DMS53 treated with DMSO at 0.1 percent for 48 hours (cell line): ENCODE measurements around the gene C2CD4B.

ENCODE experiments used
- DNase-seq: peaks from one replicate; lab custom pipeline; 2025; ENCODE audit not compliant: unreplicated experiment; lab: John Stamatoyannopoulos, UW

Gene C2CD4B, protein sequence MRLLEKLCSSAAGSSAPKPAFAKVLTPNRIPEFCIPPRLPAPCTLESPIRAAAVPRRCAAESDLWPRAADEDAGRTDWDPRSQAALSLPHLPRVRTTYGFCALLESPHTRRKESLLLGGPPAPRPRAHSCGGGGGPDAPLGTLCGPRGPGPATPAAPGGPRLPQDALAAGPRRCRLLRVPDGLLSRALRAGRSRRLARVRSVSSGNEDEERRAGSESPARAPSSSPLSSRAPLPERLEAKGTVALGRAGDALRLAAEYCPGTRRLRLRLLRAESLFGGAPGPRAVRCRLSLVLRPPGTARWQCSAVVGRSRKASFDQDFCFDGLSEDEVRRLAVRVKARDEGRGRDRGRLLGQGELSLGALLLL

DNA sequence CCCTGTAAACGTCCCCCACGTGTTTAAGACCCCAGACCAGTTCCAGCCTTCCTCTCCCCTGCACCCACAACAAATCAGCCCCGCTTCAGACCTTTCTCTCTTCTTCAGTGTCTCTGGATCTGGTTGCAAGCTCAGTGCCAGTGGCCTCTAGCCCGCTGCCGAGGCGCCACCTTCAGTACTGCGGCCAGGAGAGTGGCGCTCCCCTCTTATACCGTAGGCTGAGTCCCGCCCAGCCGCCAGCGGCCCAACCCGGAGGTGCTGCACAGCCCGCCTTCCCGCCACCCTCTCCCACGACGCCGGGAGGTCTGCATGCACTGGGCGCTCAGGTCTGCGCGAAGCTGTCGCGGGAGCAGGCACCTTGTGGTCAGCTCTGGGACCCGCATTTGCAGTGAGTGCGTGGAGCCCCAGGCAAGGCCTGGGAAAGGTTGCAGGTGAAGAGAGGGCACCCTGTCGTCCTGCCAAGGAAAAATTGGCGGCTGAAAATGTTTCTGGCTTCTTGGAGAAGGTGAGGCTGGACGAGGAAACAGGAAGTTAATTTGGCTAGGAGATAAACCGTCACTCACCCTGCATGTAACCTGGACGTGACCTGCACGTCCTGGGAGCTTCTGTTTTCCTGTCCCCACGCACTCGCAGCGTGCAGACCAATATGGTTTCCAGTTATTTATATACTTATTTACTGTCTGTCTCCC, at the start of gene C2CD4B:
Gene C2CD4B (minus strand): TSS at position 182 of the 689 bp plus-strand sequence. CDS start 301 bp downstream, outside the sequence.
- peak; percentile 73 for DNase-seq

DNA sequence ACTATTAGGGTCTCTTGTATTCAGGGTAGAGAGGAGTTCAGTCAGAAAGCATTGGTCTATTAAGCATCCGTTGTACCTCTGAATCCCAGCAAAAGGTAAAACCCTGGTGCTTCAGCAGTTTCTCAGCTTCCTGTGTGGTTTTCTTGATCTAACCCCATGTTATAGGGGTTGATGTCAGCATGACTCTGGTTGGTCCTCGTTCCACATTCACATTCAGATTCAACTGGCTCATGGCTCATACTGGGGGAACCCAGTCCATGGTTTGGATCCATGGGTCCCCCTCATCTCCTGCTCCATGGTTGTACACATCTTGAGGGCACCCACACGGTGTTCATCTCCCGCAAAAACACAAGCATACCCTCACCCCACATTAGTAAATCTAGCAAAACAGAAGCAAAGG, 47.7 kb upstream of the C2CD4B start:
- DNase-seq = no peak

DNA sequence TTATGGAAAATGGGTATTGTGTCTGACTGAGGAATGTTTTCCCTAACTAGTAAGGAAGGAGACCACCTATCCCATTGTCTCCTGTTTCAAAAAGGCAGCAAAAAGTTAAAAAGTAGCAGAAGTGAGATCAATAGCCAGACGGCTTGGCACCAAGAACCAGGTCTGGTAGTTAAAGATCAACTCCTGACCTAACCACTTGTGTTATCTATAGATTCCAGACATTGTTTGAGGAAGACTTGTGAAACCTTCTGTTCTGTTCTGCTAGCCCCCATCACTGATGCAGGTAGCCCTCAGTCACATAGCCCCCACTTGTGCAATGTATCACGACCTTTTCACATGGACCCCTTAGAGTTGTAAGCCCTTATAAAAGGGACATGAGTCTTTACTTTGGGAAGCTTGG, 46.3 kb upstream of the C2CD4B start:
- no peak for DNase-seq

DNA sequence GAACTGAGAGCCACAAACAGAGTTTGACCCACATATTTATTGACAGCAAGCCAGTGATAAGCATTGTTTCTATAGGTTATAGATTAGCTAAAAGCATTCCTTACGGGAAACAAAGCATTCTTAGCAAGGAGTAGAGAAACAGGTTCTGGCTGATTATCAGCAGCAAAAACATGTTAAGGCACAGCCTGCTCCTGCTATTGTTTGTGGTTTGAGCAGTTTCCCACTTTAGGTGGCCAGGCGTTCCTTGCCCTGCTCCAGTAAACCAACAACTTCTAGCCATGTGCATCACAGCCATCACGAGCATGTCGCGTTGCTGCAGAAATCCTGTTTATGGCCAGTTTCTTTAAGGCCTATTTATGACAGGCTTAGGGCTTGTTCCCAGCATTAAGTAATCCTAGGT, 44.7 kb upstream of the C2CD4B start:
- no peak for DNase-seq

DNA sequence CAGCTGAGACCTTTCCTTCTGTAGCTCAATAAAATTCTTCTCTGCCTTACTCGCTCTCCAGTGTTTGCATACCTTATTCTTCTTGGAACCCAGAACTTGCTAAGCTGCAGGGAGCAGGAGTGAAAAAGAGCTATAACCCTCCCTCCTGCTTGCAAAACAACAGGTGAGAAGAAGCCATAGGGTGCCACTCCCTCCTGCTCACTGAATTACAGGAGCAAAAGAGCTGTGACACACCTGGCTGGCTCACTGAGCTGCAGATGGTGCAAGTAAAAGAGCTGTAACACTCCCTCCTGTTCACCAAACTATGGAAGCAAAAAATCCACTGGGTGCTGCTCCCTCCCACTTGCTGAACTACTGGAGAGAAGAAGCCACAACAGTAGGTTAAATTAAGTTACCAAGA, 44.2 kb upstream of the C2CD4B start:
- no peak for DNase-seq

DNA sequence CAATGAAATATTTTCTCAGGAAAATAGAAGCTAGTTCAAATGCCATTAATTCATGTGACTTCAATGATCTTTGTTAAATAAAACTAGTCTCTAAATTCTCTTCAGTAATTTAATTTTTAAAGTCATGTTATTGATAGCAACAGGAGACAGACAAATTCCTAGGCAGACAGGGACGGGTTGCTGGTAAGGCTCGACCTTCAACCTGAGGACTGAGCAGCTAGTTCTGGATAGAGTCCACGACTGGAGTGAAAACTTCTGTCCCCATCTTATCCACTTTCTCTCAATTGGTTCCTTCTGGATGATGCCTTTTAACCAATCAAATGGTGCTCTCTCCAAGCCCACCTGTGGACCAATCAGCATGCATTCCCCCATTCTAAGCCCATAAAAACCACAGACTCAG, 43.8 kb upstream of the C2CD4B start:
- no peak for DNase-seq

DNA sequence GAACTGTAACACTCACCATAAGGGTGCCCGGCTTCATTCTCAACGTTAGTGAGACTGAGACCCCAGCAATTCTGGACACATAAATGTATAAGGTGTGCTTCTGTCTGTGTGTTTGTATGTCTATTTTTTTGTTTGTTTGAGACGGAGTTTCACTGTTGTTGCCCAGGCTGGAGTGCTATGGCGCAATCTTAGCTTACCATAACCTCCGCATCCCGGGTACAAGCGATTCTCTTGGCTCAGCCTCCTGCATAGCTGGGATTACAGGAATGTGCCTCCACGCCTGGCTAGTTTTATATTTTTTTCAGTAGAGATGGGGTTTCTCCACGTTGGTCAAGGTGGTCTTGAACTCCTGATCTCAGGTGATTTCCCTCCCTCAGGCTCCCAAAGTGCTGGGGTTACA, 43.3 kb upstream of the C2CD4B start:
- DNase-seq = no peak

DNA sequence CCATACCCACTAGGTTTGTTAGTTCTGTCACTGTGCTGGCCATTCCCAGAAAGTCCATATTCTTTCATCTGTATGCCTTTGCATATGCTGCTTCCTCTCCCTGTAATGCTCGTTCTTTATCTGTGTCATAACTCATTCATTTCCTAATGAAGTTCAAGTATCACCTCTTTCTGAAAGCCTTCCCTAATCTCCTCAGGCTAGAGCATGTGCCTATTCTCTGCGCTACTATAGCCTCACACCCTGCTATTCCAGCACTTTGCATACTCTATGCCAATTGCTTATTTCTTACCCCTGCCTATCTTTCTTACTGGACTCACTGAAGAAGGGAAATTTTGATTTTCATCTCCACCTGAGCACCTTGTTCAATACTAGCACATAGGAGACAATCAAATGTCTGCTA, 25.6 kb upstream of the C2CD4B start:
- DNase-seq = no peak

DNA sequence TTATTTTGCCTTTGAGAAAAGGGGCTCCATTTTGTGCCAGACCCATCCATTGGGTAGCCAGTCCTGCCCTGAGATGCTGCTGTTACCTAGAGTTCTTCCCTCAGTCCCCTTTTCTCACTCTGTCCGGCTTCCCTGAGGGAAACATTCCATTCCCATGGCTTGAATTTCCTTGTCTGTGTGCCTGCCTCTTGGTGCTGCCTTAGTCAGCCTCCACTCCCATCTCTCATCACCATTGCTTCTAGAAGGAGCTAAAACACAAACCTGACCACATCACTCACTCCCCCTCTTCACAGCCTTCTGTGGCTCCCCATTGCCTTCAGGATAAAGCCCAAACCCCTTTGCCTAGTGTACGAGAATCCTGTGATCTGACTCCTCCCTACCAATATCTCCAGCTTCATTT, 25.2 kb upstream of the C2CD4B start:
- no peak for DNase-seq

DNA sequence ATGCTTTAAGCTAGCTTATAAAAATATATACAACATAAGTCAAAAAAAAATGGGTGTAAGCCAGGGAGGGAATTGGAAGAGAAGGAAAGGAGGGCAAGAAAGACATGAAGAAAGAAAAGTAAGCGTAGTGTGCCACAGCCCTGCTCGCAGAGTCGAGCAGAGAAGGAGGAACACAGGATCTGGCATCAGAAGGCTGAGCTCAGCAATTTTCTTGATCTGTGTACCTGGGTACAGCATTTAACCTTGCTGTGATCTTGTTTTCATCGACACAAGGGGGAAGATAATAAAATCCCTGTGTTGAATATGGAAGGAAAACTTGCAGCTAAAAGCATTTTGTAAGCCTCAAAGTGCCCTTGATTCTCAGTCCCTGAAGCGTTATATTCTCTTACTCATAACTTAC, 23.7 kb upstream of the C2CD4B start:
- DNase-seq = no peak

DNA sequence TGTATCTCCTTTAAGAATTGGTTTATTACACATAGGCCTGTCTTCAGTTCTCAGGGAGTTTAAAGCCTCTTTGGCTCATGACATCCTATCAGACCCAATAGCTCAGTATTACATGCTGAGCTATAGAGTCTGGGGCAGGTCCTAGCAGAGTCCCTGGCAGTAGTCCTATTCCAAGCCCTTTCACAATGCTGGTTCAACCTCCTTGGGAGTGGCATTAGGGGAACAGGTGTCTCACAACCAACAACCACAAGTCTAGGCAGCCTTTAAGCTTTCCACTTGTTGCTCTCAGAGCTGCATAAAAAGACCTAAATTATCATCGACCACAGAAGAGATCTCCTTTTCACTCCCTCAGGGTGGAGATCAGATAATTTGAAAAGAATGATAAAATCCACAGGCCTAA, 22.8 kb upstream of the C2CD4B start:
- no peak for DNase-seq

DNA sequence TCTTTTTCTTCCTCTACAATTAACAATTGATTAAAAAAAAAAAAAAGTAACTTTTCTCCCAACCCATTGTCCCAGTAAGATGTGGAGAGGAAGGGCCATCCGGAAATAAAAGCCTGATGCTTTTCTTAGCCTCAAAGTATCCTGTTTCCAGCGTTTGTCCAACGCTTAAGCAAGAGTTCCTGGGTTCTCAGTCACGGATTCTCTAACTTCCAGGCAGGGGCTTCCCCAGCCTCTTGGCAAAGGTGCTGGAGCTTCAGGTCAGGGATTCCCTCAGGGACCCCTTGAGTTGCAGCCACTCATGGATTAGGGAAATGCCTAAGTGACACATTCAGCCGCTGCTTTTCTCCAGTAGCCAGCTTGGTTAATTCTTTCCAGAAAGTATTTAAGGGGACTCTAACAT, 22.3 kb upstream of the C2CD4B start:
- no peak for DNase-seq

DNA sequence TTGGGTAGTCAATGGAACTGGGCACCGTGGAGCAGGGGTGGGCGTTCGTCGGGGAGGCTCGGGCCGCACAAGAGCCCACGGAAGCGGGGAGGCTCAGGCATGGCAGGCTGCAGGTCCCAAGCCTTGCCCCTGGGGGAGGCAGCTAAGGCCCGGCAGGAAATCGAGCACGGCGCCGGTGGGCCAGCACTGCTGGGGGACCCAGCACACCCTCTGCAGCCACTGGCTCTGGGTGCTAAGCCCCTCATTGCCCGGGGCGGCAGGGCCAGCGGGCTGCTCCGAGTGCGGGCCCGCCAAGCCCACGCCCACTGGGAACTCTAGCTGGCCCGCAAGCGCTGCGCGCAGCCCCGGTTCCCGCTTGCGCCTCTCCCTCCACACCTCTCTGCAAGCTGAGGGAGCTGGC, 21.5 kb upstream of the C2CD4B start:
- no peak for DNase-seq

DNA sequence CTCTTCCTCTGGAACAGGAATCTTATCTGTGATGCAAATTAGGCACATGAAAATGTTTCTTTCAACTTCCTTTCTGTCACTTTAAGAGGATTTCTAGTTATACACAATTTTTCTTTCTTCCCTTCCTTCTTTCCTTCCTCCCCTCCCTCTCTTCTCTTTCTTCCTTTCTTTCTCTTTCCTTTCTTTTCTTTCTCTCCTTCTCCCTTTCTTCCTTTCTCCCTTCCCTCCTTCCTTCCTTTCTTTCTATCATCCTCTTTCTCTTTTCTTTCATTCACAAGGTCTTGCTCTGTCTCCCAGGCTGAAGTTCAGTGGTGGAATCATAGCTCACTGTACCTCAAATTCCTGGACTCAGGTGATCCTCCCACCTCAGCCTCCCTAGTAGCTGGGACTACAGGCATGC, 18.0 kb upstream of the C2CD4B start:
- DNase-seq = no peak

DNA sequence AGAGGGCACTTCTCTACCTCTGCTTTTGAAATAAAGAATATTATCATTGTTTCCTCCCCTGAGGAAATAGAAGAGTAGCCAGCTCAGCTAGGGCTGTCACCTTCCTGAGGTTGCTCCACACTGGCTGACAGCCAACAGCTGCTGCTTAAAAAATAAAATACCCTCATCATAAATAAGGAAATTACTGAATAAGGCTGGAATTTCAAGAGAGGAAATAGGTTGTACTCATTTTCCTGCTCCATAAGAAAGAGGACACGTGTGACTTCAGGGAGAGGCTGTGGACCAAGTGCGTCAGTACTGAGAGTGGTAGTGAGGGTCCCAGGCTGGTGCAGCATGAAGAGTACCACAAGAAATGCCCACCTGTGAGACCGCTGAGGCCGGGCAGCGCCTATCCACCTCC, 8.1 kb upstream of the C2CD4B start:
- no peak for DNase-seq

DNA sequence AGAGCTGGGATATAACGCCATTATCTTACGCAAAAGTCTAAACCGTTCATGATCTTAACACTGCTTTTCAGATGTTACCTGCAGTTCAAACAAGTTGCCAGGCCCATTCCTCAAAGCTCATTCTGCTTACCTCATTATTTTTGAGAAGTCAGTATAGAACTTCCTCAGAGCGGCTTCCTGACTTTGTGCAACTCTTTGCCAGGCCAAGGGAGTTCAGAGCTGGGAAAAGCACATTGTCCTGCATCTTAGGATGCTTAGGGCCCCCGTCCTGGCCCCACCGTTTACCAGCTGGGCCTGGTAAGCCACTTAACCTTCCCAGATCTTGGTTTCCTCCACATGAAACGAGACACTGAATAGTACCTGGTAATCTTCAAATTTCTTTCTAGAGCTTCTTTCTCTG, 6.8 kb upstream of the C2CD4B start:
- DNase-seq = no peak

DNA sequence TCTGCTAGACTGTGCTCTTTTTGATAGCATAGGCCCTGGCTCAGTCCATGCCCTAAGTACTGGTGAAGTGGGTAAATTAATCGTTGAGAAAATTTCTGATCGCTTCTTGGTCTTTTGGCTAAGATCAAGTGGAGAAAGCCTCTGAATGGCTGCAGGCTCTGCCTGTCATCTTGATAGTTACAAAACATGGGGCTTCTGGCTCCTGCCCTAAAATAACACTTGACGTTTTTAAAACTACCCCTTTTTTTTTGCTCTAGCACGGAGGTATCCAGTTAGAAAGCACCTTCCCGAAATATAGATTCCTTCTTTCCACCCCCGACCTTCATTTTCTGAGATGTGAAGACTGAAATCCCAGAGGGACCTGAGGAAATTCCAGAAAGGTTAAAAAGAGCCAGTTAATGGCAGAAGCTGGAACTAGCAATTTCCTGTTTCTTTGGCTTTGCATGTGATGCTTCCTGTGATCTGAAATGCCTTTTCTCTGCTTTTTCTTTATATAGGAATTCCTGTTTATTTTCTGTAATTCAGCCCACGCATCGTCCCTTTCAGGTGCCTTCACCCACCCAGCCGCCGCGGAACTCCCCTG, 799 bp upstream of the C2CD4B start:
- no peak for DNase-seq

DNA sequence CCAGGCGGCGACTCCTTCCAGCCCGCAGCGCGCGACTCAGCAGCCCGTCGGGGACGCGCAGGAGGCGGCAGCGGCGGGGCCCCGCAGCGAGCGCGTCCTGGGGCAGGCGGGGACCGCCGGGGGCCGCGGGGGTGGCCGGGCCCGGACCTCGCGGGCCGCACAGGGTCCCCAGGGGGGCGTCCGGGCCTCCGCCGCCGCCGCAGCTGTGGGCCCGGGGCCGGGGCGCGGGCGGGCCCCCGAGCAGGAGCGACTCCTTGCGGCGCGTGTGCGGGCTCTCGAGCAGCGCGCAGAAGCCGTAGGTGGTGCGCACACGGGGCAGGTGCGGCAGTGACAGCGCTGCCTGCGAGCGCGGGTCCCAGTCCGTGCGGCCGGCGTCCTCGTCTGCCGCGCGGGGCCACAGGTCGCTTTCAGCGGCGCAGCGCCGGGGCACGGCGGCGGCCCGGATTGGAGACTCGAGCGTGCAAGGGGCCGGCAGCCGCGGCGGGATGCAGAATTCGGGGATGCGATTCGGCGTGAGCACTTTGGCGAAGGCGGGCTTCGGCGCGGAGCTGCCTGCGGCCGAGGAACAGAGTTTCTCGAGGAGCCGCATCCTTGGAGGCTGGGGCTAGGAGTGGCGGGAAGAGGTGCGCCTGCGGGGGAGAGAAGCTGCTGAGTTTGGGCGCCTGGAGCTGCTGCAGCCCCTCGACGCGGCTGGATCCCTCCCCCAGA, 535 bp downstream of the C2CD4B start:
- DNase-seq = no peak

DNA sequence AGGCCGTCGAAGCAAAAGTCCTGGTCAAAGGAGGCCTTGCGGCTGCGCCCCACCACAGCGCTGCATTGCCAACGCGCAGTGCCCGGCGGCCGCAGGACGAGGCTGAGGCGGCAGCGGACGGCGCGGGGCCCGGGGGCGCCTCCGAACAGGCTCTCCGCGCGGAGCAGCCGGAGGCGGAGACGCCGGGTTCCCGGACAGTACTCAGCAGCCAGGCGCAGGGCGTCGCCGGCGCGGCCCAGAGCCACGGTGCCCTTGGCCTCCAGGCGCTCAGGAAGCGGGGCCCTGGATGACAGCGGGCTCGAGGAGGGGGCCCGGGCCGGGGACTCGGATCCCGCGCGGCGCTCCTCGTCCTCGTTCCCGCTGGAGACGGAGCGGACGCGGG, 1.1 kb downstream of the C2CD4B start:
- DNase-seq = no peak

DNA sequence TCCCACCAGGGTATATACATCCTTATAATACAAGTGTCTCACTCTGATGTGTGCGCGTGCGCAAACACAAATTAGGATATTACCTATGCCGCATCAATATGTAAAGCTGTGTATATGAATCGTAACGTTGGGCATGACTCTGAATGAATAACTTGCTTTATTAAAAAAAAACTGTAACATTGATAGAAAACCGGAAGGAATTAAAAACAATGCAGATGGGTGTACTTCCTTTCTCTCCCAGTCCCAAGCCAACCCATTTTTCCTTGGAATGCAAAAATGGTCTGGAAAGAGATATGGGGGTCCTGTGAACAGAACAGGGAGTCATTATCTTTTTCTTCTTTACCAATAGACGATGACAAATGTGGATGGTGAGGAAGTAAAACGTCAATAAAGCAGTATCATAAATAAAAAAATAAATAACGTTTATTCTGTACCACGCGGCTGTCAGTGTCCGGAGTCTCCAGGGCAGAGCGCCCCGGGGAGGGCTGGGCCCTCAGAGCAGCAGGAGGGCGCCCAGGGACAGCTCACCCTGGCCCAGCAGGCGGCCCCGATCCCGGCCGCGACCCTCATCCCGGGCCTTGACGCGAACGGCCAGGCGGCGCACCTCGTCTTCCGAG, 1.6 kb downstream of the C2CD4B start:
- DNase-seq = no peak

DNA sequence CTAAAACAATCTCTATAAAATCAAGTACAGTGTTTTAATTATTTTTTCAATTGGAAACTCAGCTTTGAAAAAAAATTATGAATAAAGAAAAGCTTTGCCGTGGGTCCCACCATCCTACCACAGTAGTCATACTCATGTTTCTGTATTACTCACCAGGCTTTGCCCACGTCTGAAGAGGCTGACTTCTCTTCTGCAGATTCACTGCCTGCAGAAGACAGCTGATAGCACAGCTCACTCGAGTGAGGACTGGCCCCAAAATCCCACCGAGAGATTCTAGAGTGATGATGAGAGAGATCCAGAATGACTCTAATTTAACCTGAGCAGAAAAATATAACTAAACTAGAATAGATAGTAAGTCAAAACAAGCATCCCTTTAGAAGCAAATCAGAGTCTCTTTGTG, 11.9 kb downstream of the C2CD4B start:
- DNase-seq = no peak
